Cardiac ventricle fibroblast (primary cell): Measurements from ENCODE around the gene POLDIP2. TPM values are rescaled to one million over a fixed set of nuclear protein-coding genes. Genes with fewer than 3 reads are reported as not detected.

Experiments used
- total RNA-seq: library from RNA; depleted of rRNA; stranded (reverse); fragments of >200 nt; gene quantifications from 2 replicates; pipeline ENCODE4 v1.2.3, GENCODE V29; 2015

Gene POLDIP2
- total RNA-seq, result 58.3 and 78.0 TPM in 2 replicates

GRCh38 chr17:28357061-28357900, at the start of gene POLDIP2:
Gene POLDIP2 (minus strand): TSS chr17:28357527. CDS start chr17:28357448, 79 bp downstream.

GRCh38 chr17:28405632-28406472, 48.5 kb upstream of the POLDIP2 start, which contains the start of gene SLC46A1:
Gene SLC46A1 (minus strand): TSS chr17:28406212. CDS start chr17:28406114, 98 bp downstream.

GRCh38 chr17:28371245-28372202, 14.2 kb upstream of the POLDIP2 start, which contains the start of gene SARM1:
Gene SARM1 (plus strand): TSS chr17:28371694. CDS start chr17:28372033, 339 bp downstream.

GRCh38 chr17:28370035-28370743, 12.9 kb upstream of the POLDIP2 start, which contains the start of gene VTN:
Gene VTN (minus strand): TSS chr17:28370307. CDS start chr17:28370203, 104 bp downstream.

GRCh38 chr17:28364665-28365363, 7.5 kb upstream of the POLDIP2 start, which contains the start of gene SEBOX:
Gene SEBOX (minus strand): TSS chr17:28365199. CDS start chr17:28365151, 48 bp downstream.

GRCh38 chr17:28335201-28335958, 21.9 kb downstream of the POLDIP2 start, which contains the start of the genes IFT20 and TNFAIP1:
Gene IFT20 (minus strand): TSS chr17:28335472. CDS start chr17:28331985, 3,487 bp downstream.
Gene TNFAIP1 (plus strand): TSS chr17:28335761. CDS start chr17:28339522, 3,761 bp downstream.

GRCh38 chr17:28318759-28319597, 38.3 kb downstream of the POLDIP2 start, which contains the start of gene TMEM97:
Gene TMEM97 (plus strand): TSS chr17:28319200. CDS start chr17:28319240, 40 bp downstream.

Other genes with a start within 250 kb of the POLDIP2 start
- 8.9 and 11.7 TPM in 2 replicates for gene TMEM97, start 38.3 kb downstream of the POLDIP2 start, total RNA-seq
- gene IFT20, start 22.1 kb downstream of the POLDIP2 start, total RNA-seq, result 38.8 and 47.0 TPM in 2 replicates
- 14.5 and 18.3 TPM in 2 replicates for gene TNFAIP1, start 21.8 kb downstream of the POLDIP2 start, total RNA-seq
- gene SEBOX, start 7.7 kb upstream of the POLDIP2 start, total RNA-seq, result not detected in 2 replicates
- 1.4 and 3.5 TPM in 2 replicates for gene VTN, start 12.8 kb upstream of the POLDIP2 start, total RNA-seq
- 9.7 and 14.7 TPM in 2 replicates for gene SARM1, start 14.2 kb upstream of the POLDIP2 start, total RNA-seq
- gene SLC46A1, start 48.7 kb upstream of the POLDIP2 start, total RNA-seq, result 3.7 and 3.9 TPM in 2 replicates
- gene SLC13A2, start 116.1 kb upstream of the POLDIP2 start, total RNA-seq, result not detected in 2 replicates
- gene FOXN1, start 148.8 kb upstream of the POLDIP2 start, total RNA-seq, result not detected in 2 replicates
- 23.6 and 27.8 TPM in 2 replicates for gene UNC119, start 195.1 kb upstream of the POLDIP2 start, total RNA-seq
- gene PIGS, start 214.0 kb upstream of the POLDIP2 start, total RNA-seq, result 46.3 and 60.7 TPM in 2 replicates
- 93.7 and 95.1 TPM in 2 replicates for gene ALDOC, start 219.4 kb upstream of the POLDIP2 start, total RNA-seq
- gene SPAG5, start 241.5 kb upstream of the POLDIP2 start, total RNA-seq, result 4.0 and 4.3 TPM in 2 replicates